AG08396 (cell line): ENCODE results near the gene BCL10.

Experiments
- DNase-seq: peaks from one replicate; pipeline ENCODE4 v3.0.0; 2012; ENCODE audit warnings: low spot score, mixed read lengths

BCL10 gene

DNA sequence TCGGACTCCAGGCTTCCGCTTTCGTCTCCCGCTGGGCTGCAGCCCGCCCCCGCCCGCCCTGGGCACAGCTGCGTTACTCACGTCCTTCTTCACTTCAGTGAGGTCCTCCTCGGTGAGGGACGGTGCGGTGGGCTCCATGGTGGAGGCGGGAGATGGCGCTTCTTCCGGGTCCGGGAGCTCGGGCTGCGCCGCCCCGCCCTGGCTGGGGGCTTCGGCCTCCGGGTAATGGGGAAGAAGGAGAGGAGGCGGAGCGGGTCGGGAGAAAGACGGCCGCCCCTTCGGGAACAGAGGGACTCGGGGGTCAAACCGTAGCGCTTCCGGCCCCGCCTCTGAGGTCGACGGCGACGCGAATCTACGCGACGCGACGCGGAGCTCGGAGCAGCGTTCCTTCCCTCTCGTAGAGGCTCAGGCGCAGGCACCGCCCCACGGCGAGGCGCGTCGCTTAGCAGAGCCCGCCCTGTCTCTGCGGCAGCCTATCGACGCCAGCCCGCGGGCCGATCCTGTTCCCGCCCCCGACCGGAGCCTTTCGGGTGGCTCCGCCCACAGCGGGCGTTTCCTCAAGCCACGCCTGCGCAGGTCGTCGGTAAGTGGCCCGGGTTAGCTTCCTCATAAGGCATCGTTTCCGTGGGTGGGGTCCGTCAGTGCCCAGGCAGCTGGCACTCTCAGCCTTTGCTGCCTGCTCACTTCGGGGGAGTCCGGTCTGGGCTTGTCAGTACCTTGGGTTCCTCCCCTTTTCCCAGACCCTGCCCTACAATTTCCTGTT lies at the start of gene BCL10:
Gene BCL10, minus strand, starts transcription at position 418 of the 763 bp plus-strand sequence. Its CDS starts 280 bp downstream, at position 138.
- DNase-seq = peak; percentile 95

DNA sequence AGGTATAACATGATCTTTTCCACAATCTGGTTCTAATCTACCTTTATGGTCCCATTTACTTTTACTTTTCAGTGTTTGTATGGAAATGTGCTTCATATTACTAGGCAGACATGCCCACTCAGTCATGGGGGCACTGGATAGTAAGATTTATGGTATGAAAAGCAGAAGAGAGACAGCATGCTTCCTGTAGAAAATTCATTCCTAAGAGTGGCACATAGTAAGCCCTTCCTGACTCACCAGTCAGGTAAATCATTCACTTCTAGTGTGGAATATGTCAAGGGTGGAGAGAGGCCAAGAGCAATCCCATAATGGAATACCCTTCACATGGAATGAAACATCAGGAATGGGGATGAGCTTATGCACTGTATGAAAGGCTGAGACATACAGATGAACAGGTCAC lies 49.5 kb upstream of the BCL10 start:
- no peak for DNase-seq

DNA sequence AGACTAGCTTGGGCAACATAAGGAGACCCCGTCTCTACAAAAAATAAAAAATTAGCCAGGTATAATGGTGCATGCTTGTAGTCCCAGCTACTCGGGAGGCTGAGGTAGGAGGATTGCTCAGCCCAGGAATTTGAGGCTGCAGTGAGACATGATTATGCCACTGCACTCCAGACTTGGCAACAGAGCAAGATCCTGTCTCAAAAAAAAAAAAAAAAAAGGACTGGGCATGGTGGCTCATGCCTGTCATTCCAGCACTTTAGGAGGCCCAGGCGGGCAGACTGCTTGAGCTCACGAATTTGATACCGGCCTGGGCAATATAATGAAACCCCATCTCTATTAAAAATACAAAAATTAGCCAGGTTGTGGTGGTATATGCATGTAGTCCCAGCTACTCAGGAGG lies 47.3 kb upstream of the BCL10 start:
- no peak for DNase-seq

DNA sequence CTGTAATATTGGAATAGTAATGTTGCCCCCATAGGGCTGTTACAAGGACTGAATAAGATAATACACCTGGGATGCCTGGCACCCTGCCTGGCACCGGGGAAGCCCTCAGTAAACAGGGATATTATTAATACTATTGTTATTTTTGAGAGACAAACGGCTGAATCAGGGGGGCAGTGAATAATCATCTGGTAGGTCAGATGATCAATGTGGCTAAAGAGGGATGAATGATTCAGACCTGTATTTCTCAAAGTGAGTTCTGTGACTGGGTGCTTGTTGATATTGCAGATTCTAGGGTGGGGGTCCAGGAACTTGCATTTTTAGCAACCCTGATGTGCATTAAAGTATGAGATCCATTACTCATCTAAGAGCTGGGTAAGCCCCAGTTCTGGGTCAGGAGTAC lies 46.2 kb upstream of the BCL10 start:
- DNase-seq = no peak

DNA sequence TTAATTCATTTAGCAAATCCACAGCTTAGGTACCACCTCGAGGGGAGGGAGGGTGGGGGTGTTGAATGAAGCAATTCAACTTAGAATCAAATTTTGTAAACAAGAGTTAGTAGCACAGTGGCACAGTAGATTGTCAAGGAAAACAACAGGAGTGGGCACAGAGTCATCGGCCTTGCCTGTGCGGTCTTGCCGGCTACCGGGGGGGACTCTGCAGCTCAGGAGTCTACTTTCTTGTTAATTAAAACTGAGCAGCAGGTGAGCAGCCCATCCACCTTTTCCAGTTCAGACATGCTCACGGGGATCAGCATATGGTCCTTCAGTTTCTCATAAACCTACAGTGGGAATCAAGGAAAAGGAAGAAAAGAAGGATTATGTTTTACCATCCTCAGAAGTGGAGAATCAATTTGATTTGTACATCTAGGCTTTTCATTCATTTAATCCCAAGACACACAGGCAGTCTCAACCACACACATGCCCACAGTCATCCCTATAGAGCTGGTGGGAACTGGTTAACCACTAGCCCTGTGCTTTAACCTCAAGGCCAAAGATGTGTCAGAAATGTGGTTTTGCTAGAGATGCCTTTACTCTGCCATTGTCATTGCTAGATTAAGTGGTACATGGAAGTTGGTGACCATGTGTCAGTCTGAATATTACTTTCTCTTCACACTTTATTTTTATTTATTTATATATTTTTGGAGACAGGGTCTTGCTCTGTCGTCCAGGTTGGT lies 45.0 kb upstream of the BCL10 start:
- no peak for DNase-seq

DNA sequence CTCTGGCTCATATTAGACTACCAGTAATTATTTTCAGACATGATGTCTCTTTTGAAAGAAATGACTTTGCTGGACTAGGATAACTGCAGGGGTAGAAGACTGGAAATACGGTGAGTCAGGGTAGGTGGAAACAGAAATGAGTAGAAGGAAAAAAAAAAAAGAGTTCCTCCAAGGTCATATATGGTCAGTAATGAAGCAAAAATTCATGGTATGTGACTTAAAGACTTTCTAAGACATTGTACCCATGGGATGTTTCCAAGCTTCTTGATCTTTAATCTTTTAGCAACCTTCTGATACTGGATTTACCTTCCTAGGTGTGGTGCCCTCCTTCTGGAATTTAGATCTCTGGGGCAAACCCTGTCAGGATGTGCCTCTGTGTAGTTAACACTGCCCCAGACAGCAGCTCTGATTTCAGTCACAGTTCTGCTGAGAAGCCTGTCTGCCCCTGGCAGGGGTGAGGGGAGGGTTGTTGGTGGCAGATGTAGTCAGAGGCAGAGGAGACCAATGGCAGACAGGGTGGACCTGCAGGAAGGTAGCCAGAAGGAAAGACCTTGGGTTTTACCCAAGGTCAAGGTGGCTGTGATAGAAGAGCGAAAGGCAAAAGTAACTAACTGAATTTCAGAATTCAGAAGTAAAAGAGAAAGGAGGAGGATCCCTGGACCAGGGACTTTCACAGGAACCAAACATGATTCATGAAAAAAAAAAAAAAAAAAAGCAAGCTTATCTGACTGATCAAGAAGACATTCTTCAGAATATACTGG lies 44.1 kb upstream of the BCL10 start:
- DNase-seq = no peak

DNA sequence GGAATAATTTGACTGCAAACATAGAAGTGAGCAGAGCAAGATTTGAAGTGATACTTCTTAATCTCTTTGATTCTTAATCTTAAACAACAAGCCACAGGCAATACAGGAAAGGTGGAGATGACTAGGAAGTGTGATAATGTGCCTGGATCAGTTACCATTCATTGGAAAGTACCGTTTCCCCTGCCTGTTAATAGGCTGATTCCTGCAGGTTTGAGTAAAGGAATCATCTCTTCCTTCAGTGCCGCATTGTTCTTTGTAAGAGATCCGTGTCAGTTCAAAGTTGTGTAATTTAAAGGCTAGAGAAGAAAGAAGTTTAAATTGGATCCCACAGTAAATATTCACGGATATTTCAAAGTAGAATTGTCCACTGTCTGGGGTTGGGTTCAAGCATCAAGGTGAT lies 43.5 kb upstream of the BCL10 start:
- DNase-seq = no peak

DNA sequence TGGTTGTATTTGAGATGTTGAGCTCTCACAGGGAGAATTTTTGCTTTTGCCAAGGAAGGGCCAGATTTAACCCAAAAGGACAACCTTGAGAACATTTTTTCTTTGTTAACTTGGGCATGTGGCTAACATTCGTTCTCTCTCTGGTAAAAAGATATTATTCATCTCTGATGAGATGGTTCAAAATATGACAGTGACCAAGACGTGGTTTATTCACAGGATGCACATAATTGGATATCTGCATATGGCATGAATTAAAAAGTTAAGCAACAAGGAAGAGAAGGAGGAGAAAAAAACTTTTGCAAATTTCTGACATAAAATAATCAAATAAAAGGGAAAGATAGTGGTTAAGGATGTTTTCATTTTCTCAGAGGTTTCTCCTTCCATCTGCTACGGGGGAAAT lies 43.1 kb upstream of the BCL10 start:
- no peak for DNase-seq

DNA sequence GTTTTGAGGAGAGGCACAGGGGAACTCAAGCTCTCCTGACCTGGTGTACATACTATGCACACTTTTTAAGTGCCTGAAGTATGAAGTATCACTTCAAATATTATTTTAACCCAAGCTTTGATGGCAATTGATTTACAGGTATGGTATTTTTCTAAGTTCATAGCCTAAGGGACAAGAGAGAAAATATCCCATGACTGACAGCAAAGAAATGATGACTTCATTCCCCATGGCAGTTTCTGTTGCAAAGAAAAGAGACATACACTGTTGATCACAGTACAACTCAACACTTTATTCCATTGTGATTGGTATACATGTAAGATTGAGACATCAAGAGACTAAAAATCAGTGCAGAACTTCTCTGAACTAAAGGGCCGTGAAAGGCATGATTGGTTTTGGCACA lies 41.8 kb upstream of the BCL10 start:
- no peak for DNase-seq

DNA sequence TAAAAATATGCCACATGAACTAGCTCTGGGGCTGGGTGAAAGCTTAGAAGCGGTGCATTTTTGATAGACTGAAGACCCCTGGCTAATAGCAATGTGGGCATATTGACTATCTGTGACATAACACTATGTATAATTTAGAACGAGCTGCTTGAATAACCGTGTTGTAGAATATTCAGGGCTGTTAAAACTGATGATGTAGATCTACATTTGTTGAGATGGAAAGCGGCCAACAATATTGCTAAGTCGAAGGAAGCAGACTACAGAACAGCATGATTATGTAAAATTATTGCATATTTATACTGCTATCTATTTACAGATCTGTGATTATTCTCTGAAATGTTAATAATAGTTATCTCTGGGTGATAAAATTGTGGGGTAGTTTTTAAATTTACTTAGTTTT lies 41.1 kb upstream of the BCL10 start:
- no peak for DNase-seq

DNA sequence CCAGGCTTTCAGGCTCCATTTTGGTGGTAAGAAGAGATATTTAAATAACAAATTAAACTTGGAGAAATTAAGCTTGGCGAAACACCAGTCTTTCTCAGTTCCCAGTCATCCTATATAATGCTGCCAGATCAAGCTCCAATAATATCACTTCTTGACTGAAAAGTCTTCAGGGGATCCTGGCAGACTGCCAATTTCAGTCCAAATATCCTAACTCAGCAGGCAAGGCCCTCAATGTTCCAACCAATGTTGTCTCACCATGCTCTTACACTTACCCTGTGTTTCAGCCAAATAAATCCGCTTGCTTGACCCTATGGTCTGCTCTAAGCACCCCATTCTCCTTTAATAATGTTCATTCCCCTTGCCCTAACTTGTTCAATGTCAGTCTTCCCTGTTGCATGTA lies 39.9 kb upstream of the BCL10 start:
- DNase-seq = no peak

DNA sequence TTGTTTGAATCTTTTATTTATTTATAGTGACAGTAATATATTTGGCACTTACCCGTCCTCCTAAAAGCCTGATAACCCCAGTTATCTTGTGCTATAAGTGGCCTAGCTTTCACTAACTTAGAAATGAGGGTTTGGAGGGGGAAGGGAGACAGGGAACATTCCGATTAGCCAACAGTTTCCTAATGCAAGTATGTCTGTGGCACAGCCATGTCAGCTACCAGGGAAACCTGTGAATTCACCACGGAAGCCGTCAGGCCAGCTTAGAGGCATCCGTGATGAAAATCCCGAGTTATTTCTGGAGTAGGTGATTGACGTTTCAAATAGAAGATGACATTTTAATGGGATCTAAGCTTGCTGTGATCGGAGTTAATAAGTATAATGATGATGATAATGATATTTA lies 39.4 kb upstream of the BCL10 start:
- no peak for DNase-seq

DNA sequence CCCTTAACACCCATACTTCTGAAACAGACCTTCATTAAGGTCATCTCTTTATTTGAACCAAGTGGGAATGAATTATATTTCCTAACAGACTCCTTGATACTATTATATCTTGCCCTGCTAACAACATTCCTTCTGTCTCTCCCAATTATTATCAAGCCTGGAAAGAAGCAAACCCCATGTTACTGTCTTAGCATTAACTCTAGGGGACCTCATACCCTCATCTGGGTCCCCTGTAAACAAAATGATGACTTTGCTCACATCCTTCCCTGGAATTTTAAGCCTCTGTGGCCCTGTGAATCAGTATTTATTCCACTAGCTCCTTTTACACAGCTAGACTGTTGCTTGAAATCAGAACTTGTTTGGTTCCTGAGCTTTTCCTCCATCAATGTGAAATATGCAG lies 38.3 kb upstream of the BCL10 start:
- DNase-seq = no peak

DNA sequence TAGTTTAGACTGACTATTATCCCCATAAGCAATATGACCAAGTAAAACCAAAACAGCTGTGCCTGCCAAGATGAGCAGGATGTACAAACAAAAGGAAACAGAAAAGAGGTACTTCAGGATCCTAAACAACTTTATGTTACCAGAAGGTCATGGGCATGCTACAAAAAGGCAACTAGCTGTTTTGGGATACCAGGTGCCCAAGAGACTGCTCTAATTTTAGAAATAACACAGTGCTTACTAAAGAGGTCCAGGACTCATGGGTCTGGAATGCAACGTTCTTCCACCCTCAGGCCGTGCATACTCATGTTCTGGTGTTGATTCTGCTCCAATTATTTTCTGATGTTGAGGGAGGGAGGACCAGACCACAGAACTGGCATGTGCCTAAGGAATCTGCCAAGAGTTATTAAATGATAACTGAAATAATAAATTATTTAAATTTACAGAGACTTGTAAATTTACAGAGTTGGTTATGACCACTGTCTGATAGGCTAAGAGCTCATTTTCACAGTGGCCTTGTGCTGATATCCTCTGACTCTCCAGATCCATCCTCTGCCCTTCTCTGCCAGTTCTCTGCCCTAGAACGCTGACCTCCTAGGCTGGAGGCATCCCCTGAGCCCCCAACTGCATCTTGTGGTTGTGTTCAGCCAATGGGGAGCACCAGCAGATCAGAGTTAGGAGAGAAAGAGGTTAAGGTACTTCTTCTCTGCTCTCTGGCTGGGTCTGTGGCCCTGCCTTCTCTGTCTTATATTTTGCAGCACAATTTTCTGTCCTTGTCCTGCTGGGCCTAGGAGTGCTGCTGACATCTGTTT lies 37.7 kb upstream of the BCL10 start:
- DNase-seq = peak; percentile 63

DNA sequence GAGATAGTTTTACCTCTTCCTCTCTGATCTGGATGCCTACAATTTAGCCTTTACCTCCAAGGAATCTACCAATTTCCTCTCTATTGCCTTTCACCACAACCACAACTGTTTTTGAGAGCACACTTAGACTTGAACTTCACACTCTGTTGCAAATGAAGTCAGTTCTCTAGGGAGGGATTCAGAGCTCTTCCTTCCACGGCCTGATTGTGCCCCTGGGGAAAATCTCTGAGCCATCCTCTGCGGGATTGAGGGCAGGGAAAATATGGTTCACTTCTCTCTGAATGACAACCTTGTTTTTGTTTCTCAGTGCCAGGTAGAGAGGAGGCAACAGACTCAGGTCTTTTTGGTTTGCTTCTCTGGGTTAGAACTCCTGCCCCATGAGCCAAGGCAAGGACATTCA lies 35.4 kb upstream of the BCL10 start:
- DNase-seq = no peak

DNA sequence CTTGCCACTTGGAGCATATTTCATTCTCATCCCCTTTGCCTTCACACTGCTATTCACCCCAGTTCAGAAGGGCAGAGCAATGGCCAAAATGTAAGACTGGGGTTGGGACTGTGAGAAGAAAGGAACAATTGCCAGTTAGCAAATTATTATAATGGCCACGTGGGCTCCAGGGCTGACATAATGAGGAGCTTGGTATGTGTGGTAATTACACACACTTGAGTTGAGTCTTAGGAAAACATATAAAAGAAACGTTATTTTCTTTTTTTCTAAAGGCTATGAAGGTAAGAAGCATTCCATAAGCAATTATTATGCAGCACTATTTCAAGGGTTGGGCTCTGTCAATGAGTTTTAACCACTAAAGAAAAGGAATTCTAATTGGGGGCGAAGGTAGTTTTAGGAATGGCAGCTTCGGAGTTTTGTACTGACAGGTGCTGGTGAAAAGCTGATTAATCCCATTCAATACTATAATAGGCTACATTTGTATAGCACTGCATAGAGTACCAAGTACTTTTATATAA lies 32.5 kb upstream of the BCL10 start:
- no peak for DNase-seq

DNA sequence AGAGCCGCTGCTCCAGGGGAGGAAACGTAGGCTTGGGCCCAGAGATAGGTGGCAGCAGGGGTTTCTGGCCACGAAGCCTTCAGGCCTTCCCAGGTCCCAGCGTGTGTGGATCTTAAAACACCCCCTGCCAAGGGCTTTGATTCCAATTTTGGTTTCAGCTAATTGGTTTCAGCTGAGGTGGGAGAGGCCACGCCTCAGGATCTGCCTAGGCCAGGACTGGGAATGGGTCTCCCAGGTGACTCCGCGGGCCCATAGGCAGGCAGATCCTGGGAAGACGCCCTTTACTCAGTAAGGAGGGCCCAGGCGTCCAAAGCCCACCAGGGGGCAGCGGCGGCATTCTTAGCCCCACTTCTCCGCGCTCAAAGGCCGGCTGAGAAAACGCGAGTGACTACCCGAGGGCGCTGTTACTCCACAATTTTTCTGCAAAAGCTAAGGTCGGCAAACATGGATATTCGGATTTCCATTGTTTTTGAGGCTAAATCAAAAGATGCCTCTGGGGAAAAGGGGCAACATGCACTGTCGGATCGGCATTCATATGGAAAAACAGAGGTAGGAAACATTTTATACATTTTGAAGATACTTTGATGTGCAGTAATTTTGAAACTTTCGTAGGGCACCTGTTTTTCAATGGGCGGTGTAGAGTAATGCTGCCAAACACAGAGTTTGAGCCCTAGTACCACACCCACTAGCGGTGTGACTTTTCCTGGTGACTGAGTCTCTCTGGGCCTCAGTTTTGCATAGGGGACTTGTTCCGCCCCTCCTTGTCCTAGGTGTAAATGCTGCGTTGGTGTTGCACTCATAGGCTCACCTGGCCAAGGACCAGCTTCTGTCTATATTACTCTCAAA lies 31.8 kb upstream of the BCL10 start:
- peak; percentile 72 for DNase-seq

DNA sequence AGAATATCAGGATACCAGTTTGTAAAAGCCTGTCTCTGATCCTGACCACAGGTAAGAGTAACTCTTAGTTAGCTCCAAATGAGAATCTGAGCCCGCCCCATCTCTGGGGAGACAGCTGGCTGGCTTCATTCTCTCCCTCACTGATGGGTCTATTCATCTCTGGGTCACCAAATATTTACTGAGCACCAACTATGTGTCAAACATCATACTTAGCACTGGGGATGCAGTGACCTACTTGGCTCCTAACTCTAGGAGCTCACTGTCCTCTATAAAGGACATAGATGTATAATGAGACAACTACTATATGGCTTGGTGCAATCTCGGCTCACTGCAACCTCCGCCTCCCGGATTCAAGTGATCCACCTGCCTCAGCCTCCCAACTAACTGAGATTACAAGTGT lies 29.8 kb upstream of the BCL10 start:
- DNase-seq = no peak

DNA sequence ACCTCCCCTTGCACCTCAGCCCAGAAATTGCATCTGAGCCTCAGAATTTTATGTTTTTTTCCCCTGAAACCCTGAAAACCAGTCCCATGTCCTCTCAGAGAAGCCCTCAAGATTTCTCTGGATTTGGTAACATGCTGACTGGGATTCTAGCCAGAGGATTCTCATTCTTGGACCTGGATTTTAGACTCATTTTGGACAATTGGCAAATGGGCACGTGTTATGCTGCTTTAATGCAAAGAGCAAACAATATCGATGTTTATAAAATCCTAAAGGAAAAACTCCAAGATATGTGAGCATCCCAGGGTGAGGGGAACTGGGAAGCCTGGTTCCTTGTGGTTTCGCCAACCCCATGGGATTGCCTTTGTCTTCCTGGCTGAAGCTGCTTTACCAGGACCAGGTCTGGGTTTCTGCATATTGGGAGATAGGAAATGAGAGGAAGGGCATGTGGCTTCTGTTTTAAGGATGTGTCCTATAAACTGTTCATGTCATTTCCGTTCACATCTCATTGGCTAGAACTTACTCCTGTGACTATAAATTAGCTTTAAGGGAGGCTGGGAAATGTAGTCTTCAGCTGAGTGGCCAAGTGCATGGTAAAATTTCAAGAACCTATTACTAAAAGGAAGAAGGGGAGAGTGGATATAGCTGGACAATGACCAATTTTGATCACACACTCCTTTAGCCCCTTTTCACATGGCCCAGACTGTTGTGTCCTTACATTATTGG lies 27.2 kb upstream of the BCL10 start:
- DNase-seq = no peak

DNA sequence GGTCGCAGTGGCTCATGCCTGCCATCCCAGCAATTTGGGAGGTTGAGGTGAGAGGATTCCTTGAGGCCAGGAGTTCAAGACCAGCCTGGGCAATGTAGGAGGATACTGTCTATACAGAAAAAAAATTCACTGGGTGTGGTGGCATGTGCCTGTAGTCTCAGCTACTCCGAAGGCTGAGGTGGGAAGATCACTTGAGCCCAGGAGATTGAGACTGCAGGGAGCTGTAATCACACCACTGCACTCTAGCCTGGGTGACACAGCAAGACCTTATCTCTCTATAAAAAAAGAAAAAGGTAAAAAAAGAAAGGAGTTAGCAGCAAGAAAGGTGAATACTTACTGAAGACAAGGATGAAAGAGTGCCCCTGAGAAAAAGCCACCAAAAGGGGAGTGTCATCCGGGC lies 23.7 kb upstream of the BCL10 start:
- no peak for DNase-seq
